GM19238 (cell line): ENCODE results near the gene TSHZ2.
"Not testable (repeated sequence)": the region's sequence is repeated elsewhere in the genome, so short reads cannot be mapped to it uniquely, and the experiment has no call there.

Source experiments
- DNase-seq: peaks from one replicate; pipeline ENCODE4 v3.0.0; 2011; ENCODE audit warnings: low spot score; ENCODE audit not compliant: insufficient read length

The TSHZ2 gene

DNA sequence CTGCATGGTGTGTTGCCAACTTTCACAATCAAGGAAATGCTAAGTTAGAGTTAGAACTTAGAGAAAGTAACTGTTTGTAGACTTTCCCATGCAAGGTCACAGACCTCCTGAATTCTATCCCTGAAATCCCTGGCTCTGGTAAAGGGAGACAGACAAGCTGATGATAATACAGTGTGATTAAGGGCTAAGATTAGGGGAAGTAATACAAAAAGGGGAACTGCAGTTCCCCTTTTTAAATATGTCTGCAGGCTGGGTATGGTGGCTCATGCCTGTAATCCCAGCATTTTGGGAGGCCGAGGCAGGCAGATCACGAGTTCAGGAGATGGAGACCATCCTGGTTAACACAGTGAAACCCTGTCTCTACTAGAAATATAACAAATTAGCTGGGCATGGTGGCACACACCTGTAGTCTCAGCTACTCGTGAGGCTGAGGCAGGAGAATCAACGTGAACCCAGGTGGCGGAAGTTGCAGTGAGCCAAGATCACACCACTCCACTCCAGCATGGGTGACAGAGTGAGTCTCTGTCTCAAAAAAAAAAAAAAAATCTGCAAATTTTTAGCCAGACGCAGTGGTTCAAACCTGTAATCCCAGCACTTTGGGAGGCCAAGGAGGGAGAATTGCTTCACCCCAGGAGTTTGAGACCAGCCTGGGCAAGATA lies 560.6 kb downstream of the TSHZ2 start:
- not testable (repeated sequence) for DNase-seq

DNA sequence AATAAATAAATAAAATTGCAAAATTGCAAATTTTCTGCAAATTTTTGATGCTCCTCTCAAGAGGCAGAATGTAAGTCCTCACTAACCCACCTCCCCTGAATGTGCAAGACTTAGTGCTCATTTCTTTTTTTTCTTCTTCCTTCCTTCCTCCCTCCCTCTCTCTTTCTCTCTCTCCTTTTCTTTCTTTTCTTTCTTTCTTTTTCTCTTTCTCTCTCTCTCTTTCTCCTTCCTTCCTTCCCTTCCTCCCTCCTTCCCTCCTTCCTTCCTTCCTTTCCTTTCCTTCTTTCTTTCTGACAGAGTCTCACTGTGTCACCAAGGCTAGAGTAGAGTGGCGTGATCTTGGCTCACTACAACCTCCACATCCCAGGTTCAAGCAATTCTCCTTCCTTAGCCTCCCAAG lies 561.3 kb downstream of the TSHZ2 start:
- DNase-seq, result no peak

DNA sequence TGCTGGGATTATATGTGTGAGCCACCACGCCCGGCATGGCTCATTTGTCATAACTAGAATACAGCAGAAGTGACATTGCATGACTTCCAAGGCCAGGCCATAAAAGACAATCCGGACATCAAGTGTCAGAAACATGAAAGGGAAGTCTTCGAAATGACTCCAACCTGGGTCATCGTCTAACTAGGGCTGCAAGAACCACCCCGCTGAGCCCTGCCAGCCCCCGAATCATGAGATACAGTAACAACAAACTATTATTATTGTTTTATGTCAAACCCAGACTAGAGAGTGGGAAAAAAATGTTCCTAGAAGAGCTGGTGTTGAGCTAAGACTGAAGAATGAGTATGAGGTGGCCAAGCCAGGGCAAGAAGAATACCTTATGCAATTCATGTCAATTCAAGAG lies 561.9 kb downstream of the TSHZ2 start:
- no peak for DNase-seq

DNA sequence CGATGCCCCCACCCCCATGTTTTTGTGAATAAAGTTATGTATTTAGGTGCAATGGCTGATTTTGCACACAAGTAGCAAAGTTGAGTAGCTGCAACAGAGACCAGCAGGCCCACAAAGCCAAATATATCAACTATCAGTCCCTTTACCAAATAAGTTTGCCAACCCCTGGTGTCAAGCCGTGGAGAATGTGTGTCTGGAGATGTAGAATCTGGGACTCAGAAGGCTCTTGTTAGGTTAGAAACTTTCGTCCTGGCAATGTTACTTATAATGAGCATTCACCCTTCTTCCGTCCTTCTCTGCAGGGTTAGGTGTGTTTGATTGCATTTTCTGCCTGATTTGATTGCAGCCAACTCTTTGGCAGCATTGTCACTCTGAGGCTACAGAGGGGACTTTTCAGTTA lies 563.7 kb downstream of the TSHZ2 start:
- no peak for DNase-seq

DNA sequence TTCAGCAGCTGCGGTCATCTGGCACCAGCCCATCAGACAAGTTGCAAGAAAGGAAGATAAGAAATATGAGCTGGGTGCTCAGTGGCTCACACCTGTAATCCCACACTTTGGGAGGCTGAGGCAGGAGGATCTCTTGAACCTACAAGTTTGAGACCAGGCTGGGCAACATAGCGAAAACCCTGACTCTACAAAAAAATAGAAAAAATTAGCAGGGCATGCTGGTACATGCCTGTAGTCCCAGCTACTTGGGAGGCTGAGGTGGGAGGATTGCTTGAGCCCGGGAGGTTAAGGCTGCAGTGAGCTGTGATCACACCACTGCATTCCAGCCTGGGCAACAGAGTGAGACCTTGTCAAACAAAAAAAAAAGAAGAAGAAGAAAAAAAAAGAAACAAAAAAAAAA lies 564.2 kb downstream of the TSHZ2 start:
- not testable (repeated sequence) for DNase-seq

DNA sequence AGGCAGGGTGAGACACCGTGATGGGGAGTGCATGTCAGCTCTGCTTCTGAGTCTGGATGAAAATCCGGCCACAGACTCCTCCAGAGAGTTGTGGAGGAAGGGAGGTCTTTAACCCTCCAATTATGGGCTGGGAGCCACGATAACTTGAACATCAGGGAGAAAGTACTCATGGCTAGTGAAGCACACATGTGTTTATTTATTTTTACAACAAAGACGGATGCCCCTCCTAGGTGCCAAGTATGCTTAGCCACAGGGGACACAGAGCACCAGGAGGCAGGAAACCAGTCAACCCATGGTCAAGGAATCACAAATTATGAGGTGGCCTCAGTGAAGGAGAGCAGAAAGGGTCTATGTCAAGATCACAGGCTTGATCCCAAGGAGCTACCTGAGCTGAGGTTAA lies 567.4 kb downstream of the TSHZ2 start:
- DNase-seq, result no peak
